ENCODE data around the gene APOD. TPM values are rescaled to one million over a fixed set of nuclear protein-coding genes. Genes with fewer than 3 reads are reported as not detected.
"Not testable (repeated sequence)": the region's sequence is repeated elsewhere in the genome, so short reads cannot be mapped to it uniquely, and the experiment has no call there.

Gene APOD
- total RNA-seq = 322 TPM
- long read RNA-seq, transcript APOD-201 (5 exons, 1,130 nt) = major isoform, 191 of 199 reads
- long read RNA-seq, partial matches to known transcripts = 6 of 199 reads
- long read RNA-seq, other reads (novel, unspliced or antisense) = 2 of 199 reads

DNA sequence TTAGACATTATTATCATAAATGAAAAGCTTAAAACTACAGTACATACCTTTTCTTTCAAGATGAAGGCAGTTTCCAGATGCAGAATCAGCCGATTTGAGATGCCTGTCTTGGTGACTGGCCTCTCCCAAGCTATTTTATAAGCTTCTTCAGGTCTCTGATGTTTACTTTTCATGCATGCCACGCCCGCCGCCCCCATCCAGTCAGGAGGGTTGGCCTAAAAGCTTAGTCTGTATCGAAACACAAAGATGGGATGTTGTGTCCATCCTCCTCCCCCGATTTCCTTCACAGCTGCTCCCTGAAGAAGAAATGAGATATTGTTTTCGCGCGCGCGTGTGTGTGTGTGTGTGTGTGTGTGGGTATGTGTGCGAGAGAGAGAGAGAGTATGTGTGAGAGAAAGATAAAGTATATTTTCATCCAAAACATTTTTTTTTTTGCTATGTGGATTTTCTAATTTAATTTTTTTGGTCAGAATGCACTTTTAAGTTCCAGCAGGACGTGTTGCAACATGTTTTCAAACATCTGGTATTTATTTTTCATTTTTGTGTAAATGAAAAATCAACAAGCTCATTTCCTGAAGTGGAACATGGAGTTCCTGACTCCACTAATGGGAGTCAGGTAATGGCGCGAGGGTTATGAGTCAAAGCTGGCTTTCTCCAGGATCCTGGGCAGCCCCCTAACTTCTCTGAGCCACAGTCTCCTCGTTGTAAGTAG, at the start of gene APOD:
Gene APOD, minus strand, starts transcription at position 110 of the 712 bp plus-strand sequence. CDS start 4,479 bp downstream, outside the sequence.
- intact Hi-C loops (cut with DNase I) = no loop called here
- ATAC-seq (ENCODE audit: poor library complexity) (peak; percentile 82), DNase-seq (peak; percentile 78)

- ATAC-seq (ENCODE audit: poor library complexity); intact Hi-C loops (cut with DNase I); DNase-seq: not testable (repeated sequence)
These were observed 49.6 kb upstream of the APOD start for GRCh38 chr3:195633351-195633750.

DNA sequence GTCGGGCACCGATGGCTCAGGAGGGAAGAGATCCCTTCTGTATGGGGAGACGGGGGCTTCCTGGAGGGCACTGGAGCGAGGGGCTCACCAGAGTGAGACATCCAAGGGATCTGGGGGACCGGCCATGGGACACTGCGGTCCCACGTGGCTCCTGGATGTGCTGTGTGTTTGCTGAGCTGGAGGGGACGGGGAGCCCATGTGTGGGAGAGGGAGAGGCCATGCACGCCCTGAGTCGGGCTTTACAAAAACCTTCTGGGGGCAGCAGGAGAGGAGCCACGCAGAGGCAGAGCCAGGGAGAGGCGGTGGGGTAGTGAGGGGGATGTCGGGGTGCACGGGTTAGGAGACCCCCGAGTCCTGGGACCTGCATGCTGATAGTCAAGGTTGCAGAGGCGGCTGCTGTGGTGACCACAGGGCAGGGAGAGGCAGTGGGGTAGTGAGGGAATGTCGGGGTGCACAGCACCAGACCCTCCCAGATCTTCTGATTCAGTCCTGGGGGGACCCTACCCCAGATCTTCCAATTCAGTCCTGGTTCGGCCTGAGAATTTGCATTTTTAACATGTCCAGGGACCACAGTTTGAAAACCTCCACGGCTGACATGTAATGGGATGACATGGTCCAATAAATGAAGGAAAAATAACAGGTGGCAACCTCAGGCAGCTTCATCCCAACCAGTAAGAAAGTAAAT, 48.9 kb upstream of the APOD start:
- ATAC-seq (ENCODE audit: poor library complexity); DNase-seq; intact Hi-C loops (cut with DNase I): not testable (repeated sequence)

DNA sequence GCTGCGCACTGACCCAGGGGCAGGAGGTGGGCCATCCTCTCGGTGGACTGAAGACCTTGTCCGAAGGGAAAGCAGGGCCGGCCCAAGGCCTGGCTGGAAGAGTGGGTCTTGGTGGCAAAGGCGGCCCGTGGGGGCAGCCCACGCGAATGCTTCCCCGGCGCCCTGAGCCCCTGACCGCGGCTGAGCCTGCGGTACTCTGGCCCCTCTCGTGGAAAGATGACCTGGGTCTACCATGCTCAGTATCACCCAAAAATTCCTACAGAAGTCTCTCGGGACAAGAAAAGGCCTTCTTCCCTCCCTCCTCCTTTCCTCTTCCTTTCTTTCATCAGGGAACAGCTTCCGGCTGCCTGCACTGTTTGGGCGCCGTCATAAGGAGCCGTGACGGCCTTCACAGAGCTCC, 48.3 kb upstream of the APOD start:
- DNase-seq; intact Hi-C loops (cut with DNase I); ATAC-seq (ENCODE audit: poor library complexity): not testable (repeated sequence)

DNA sequence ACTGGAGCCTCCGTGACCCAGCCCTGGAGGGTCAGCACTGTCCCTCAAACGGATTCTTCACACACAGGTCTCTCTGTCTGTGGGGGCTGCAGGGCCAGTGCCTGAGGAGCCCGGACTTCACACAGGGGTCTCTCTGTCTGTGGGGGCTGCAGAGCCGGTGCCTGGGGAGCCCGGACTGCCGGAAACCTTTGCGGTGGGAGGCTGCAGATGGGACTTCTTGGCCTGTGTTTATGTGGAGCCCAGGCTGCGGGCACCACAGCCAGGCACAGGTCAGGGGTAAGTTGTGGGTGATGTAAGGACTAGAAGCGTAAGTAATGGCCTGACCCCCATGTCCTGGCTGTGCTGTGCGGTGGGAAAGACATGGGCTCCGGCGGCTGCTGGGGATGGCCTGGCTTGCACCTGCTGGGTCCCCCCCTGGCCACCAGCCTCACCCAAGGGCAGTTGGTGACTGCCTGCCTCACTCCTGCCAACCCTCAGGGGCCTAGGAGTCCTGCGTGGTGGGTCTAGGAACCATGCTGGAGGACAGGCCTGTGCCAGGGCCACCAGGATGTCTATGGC, 47.3 kb upstream of the APOD start:
- ATAC-seq (ENCODE audit: poor library complexity); DNase-seq; intact Hi-C loops (cut with DNase I): not testable (repeated sequence)

GRCh38 chr3:195630086-195630917, 46.6 kb upstream of the APOD start:
- DNase-seq; intact Hi-C loops (cut with DNase I); ATAC-seq (ENCODE audit: poor library complexity): not testable (repeated sequence)

DNA sequence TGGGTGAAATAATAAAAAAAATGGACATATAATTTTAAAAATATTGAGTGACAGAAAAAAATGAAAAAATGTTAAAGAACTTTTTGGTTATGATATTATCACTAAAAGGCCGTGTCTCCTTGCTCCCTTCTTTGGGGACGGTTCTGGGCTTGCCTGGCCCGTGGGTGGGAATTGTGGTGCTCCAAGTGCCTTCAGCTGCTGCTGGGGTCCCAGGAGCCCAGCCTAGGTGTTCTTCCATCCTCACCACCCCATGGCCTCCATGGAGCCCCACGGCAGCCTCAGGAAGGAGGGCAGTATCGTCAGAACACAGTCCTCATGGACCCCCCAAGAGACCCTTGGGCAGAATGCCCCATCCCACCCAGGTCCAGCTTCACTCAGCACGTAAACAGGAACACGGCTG, 45.9 kb upstream of the APOD start:
- ATAC-seq (ENCODE audit: poor library complexity); DNase-seq; intact Hi-C loops (cut with DNase I): not testable (repeated sequence)

DNA sequence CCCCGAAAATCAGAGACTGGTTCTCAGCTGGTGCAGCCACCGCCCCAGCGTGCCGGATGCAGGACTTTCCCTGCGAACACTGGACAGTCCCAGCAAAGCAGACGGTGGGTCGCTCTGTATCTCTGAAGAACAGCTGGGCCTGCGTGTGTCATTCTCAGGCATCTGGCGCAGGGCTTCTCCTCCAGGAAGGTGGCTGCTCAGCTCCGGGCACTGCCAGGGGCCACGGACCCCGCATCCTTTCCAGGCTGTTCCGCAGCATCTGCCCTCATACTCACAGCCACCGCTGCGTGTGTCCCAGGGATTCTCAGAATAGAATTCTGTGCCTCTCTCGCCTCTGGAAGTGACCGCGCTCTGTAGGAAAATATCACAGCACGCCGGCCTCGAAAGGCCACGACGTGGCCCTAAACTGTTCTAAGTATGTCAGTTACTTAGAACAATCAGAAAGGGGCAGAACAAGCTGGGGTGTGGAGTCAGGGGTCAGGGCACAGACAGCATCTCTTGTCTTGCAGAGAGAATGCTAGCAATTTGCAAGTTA, 44.7 kb upstream of the APOD start:
- intact Hi-C loops (cut with DNase I); ATAC-seq (ENCODE audit: poor library complexity); DNase-seq: not testable (repeated sequence)

DNA sequence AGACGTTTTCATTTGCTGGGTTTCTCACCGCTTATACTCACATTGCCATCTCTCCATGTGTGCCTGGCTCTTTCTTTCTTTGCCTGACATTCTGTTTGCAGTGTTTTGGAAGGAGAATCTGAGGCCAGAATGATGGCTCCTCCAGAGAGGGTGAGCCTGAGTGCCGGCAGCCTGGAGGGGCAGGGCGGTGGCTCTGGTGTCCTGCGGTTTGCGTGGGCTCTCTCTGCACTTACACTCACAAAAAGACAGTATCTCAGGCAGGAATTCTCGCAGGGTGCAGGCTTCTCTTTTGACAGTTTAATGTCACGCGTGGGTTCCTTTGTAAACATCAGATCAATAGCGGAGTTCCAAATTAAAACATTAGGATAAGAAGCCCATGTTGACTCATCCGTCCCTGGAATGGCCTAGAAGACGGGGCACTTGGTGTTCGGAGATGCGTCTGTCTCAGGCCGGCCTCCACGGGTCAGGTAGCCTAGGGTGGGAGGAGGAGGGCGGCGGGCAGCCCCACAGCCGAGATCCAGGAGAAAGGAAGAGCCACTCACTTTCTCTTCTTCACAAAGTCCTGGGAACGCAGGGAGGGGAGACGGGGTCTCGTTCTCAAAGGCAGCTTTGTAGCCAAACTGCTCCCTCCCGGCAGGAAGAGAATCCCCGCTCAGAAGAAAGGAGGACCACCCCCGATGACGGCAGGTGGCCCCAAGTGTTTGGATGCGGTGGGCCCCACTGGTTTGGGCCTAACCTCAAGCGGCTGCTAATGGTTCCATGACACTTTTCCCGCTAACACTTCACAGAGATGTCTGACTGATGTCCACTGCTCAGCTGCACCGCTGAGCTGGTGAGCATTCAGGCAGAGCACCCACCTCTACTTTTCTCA, 44.0 kb upstream of the APOD start:
- peak; percentile 40 for DNase-seq
- intact Hi-C loops (cut with DNase I) = not testable (repeated sequence)

DNA sequence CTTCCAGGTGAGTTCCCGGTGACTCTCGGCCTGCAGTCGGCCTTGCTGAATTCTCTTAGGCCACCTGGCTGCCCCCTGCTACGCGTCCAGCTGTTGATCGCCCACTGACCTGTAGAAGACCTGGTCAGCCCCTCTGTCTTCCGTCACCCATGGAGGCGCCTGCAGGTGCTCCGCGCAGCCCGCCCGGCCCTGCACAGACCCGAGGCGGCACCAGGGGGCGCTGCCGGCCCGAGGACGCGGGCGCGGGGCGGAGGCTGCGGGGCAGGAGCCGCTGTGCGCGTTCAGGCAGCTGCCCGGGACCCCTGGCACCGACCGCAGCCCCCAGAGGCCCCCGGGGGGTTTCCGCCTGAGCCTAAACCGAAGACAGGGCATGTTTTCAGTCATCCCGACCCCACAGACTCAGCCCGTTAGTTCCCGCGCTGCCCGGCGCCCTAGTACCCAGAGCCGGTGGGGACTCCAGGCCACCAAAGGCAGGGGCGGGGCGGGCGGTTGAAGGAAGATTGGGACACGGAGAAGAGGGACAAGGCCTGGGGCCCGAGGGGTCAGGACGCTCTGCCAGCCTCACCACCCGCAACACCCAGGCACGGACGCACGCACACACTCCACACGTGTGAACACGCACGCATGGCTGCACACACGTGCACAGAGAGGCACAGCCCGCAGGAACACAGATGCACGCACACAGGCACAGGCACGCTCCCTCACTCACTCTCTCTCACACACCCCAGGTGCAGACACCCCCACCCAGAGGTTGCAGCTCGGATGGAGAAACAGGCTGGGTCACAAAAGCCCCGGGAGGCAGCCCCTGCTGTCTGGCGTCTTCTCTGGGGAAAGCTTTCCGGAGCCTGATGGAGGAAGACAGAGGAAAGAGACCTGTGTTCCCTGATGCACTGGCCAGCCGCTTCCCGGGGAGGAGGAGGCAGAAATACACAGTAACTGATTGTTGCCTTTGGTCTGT, 41.1 kb upstream of the APOD start:
- peak; percentile 96 for ATAC-seq (ENCODE audit: poor library complexity)
- intact Hi-C loops (cut with DNase I) = not testable (repeated sequence)

More for the DNA sequence above, 44.0 kb upstream of the APOD start:
- ATAC-seq (ENCODE audit: poor library complexity) = not testable (repeated sequence)

GRCh38 chr3:195624171-195624570, 40.4 kb upstream of the APOD start:
- peak; percentile 19 for ATAC-seq (ENCODE audit: poor library complexity)
- DNase-seq; intact Hi-C loops (cut with DNase I): not testable (repeated sequence)

More for the DNA sequence above, 41.1 kb upstream of the APOD start:
- not testable (repeated sequence) for DNase-seq

- ATAC-seq (ENCODE audit: poor library complexity); intact Hi-C loops (cut with DNase I); DNase-seq: not testable (repeated sequence)
These were observed 39.7 kb upstream of the APOD start for GRCh38 chr3:195623217-195623965.

DNA sequence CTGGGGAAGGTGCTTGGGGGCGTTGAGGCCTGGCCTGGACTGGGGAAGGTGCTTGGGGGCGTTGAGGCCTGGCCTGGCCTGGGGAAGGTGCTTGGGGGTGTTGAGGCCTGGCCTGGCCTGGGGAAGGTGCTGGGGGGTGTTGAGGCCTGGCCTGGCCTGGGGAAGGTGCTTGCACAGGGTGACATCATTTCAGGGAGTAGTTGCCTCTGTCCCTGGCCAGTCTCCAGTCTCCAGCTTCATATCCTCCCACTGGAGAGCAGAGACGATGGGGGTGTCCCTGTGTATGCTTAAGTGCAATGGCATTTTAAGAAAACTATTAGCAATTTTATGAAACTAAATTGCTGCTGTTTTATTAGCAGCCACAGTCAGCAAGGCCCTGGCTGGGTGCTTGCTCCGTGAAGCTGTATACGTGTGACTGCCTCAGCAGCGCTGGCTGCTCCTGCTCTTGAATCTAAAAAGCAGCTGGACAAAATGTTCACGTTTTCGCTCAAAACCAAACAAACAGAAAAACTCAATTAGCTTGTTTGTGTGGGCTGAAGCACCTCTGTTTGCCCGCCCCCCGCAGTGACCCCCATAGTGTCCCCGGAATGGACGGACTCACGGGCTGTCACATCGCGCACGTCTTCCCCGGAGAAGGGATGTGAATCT, 38.9 kb upstream of the APOD start:
- ATAC-seq (ENCODE audit: poor library complexity); DNase-seq; intact Hi-C loops (cut with DNase I): not testable (repeated sequence)

DNA sequence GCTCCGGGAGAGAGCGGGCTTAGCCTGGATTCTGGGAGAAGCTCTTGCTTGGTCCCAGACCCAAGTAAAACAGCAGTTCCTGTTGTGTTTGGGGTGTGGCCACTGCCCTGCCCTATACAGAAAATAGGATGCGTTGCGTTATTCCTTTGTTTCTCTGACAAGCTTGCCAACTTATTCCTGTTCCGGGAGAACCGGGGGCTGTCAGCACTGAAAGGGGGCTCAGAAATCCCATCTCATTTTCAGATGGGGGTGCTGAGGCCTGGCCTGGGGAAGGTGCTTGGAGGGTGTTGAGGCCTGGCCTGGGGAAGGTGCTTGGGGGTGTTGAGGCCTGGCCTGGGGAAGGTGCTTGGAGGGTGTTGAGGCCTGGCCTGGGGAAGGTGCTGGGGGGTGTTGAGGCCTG, 38.3 kb upstream of the APOD start:
- DNase-seq; ATAC-seq (ENCODE audit: poor library complexity); intact Hi-C loops (cut with DNase I): not testable (repeated sequence)

GRCh38 chr3:195621095-195621494, 37.4 kb upstream of the APOD start:
- ATAC-seq (ENCODE audit: poor library complexity); DNase-seq; intact Hi-C loops (cut with DNase I): not testable (repeated sequence)
